Glutamatergic neuron (in vitro differentiated cells): ENCODE measurements around the gene TDRD1. TPM values are rescaled to one million over a fixed set of nuclear protein-coding genes. Genes with fewer than 3 reads are reported as not detected.

ENCODE experiments used
- DNase-seq: peaks from one replicate; pipeline ENCODE4 v3.0.0; 2022
- H3K27ac Mint-ChIP-seq: one replicate; pipeline ENCODE4 v1.8.0; 2020; ENCODE audit warnings: mild to moderate bottlenecking, mixed read lengths, inconsistent platforms; ENCODE audit not compliant: unreplicated experiment
- H3K27me3 Mint-ChIP-seq: one replicate; pipeline ENCODE4 v1.8.0; 2020; ENCODE audit warnings: mild to moderate bottlenecking, moderate library complexity, mixed read lengths, inconsistent platforms; ENCODE audit not compliant: unreplicated experiment
- H3K36me3 Mint-ChIP-seq: one replicate; pipeline ENCODE4 v1.8.0; 2020; ENCODE audit warnings: mild to moderate bottlenecking, mixed read lengths, inconsistent platforms; ENCODE audit not compliant: unreplicated experiment
- H3K4me1 Mint-ChIP-seq: one replicate; pipeline ENCODE4 v1.8.0; 2020; ENCODE audit warnings: mild to moderate bottlenecking, low read depth, mixed read lengths, inconsistent platforms; ENCODE audit not compliant: unreplicated experiment
- H3K4me3 Mint-ChIP-seq: one replicate; pipeline ENCODE4 v1.8.0; 2020; ENCODE audit warnings: mild to moderate bottlenecking, mixed read lengths, inconsistent platforms; ENCODE audit not compliant: unreplicated experiment
- H3K9me3 Mint-ChIP-seq: one replicate; pipeline ENCODE4 v1.8.0; 2020; ENCODE audit warnings: mild to moderate bottlenecking, moderate library complexity, mixed read lengths, inconsistent platforms; ENCODE audit not compliant: unreplicated experiment
- CTCF ChIP-seq: fragments of 200-600 bp; sonication (generic); IDR thresholded peaks from one replicate; pipeline ENCODE4 v1.5.0; 2021; ENCODE audit not compliant: partially characterized antibody, unreplicated experiment
- total RNA-seq: library from RNA; stranded (reverse); fragmentation: NEBNext Ultra II Directional; extraction: Animal tissue kit (Norgen Biotek cat#: 25700); gene quantifications from one replicate; pipeline ENCODE4 v1.2.1, GENCODE V29; 2021; ENCODE audit not compliant: unreplicated experiment

The TDRD1 gene
- total RNA-seq, 1 donor from 2014 or later = not detected

GRCh38 chr10:114234132-114234531 is 55.0 kb downstream of the TDRD1 start:
- no peak for TF ChIP-seq CTCF
- no peak for DNase-seq
- H3K27ac Mint-ChIP-seq = no peak overlapping the region
- no peaks in the 10 kb centered on the region for H3K36me3 Mint-ChIP-seq
- no peak overlapping the region for H3K4me3 Mint-ChIP-seq
- peaks cover 2% of the 10 kb centered on the region for H3K27me3 Mint-ChIP-seq
- no peaks in the 10 kb centered on the region for H3K9me3 Mint-ChIP-seq
- H3K4me1 Mint-ChIP-seq = no peaks in the 10 kb centered on the region

DNA sequence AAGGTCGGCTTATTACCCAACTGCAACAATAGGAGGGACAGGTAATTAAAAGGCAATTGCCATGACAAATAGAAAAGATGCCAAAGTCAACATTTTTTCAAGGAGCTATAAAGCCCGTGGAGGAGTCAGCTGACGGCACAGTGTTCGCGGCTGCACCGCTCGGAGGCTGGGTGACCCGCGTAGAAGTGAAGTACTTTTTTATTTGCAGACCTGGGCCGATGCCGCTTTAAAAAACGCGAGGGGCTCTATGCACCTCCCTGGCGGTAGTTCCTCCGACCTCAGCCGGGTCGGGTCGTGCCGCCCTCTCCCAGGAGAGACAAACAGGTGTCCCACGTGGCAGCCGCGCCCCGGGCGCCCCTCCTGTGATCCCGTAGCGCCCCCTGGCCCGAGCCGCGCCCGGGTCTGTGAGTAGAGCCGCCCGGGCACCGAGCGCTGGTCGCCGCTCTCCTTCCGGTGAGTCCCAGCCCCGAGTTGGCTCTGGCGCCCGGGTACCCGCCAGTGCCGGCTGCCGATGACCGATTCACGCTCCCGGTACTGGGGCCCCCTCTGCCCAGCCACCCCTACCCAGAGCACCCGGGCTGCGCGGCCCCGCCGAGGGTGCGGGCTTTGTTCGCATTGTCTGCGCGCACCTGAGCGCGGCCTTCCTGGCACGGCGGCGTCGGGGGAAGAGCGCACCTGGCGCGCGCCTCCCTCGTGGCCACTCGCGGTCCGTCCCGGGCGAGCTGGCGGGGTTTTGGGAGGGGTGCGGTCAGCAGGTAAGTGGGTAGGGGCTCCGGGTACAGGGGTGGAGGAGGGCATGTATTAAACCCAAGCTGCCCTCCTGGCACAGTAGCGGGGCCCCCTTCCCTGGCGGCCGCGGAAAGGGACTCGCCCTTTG is 60.2 kb downstream of the TDRD1 start, which contains the start of gene VWA2:
VWA2 (plus strand) TSS at position 138 of the 877 bp plus-strand sequence. CDS start 9,460 bp downstream, outside the sequence.
- TF ChIP-seq CTCF = no peak
- Mint-ChIP-seq H3K27ac (no peak within 1 kb of the TSS), H3K4me1 (no peaks in the 10 kb centered on the region), H3K4me3 (peak within 1 kb of the TSS; percentile 78), H3K27me3 (peaks cover 5% of the 10 kb centered on the region), H3K9me3 (no peaks in the 10 kb centered on the region), H3K36me3 (no peaks in the 10 kb centered on the region)
- DNase-seq = peak; percentile 36

- H3K4me1 Mint-ChIP-seq = no peaks in the 10 kb centered on the region
- no peaks in the 10 kb centered on the region for H3K9me3 Mint-ChIP-seq
- H3K27me3 Mint-ChIP-seq = peaks cover 5% of the 10 kb centered on the region
- DNase-seq = no peak
- no peak overlapping the region for H3K27ac Mint-ChIP-seq
- TF ChIP-seq CTCF = no peak
- no peaks in the 10 kb centered on the region for H3K36me3 Mint-ChIP-seq
- H3K4me3 Mint-ChIP-seq = no peak overlapping the region
Observed at GRCh38 chr10:114239994-114240345, 60.8 kb downstream of the TDRD1 start.

GRCh38 chr10:114242235-114242634 is 63.1 kb downstream of the TDRD1 start:
- H3K4me3 Mint-ChIP-seq = no peak overlapping the region
- no peaks in the 10 kb centered on the region for H3K4me1 Mint-ChIP-seq
- H3K36me3 Mint-ChIP-seq = no peaks in the 10 kb centered on the region
- TF ChIP-seq CTCF = no peak
- no peak overlapping the region for H3K27ac Mint-ChIP-seq
- DNase-seq = no peak
- no peaks in the 10 kb centered on the region for H3K9me3 Mint-ChIP-seq
- peaks cover 3% of the 10 kb centered on the region for H3K27me3 Mint-ChIP-seq

DNA sequence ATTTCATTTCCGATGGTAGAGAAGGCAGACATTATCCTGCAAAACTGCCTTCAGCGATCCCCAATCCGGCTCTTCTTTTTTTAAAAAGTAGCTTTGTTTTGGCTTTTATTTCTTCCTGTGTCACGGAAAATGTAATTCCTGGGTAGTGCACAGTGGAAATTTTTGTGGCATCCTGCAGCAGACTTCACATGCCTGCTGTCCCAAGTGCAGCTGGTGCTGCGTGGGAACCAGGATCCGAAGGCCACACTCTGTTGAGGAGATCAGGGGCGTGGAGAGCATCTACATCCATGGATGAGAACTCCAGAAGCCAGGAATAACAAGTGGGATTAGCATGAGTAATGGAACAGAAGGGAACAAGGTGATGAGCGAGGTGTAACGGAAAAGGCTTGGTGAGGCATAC is 64.5 kb downstream of the TDRD1 start:
- Mint-ChIP-seq H3K36me3 (no peaks in the 10 kb centered on the region), H3K4me1 (no peaks in the 10 kb centered on the region), H3K27ac (no peak overlapping the region), H3K4me3 (no peak overlapping the region), H3K9me3 (no peaks in the 10 kb centered on the region), H3K27me3 (peaks cover 3% of the 10 kb centered on the region)
- no peak for DNase-seq
- TF ChIP-seq CTCF = no peak
